Spinal cord (tissue), 10 donors: ENCODE results near the gene UROS. TPM values are rescaled to one million over a fixed set of nuclear protein-coding genes. Genes with fewer than 3 reads are reported as not detected.

Experiments
- DNase-seq, 6 donors: peaks; one replicate each; pipeline versions ENCODE4 v3.0.0 to v3.0.0-alpha.2; 2013 to 2015; ENCODE audit warnings: low spot score in 6 of 6, low read depth in 4 of 6
- H3K27ac ChIP-seq: one replicate; pipeline ENCODE4 v1.5.1; 2013; ENCODE audit warnings: low read depth, low read length, control low read depth
- H3K27me3 ChIP-seq: one replicate; pipeline ENCODE4 v1.6.1; 2013; ENCODE audit warnings: low read length; ENCODE audit not compliant: control insufficient read depth, insufficient read depth
- H3K36me3 ChIP-seq: one replicate; pipeline ENCODE4 v1.6.1; 2013; ENCODE audit warnings: low read length; ENCODE audit not compliant: control insufficient read depth, insufficient read depth
- H3K4me1 ChIP-seq: one replicate; pipeline ENCODE4 v1.6.1; 2013; ENCODE audit warnings: low read length; ENCODE audit not compliant: control insufficient read depth, insufficient read depth
- H3K4me3 ChIP-seq: one replicate; pipeline ENCODE4 v1.5.1; 2013; ENCODE audit warnings: low read depth, low read length, control low read depth
- H3K9me3 ChIP-seq: one replicate; pipeline ENCODE4 v1.6.1; 2013; ENCODE audit warnings: low read length; ENCODE audit not compliant: control insufficient read depth, insufficient read depth
- WGBS: methylation state at CpG from one replicate; pipeline ENCODE4 v1.1.5; 2013; ENCODE audit warnings: missing lambda C conversion rate; ENCODE audit not compliant: insufficient coverage; 5-methylcytosine and 5-hydroxymethylcytosine counted together
- polyA plus RNA-seq, 2 donors: library from polyadenylated mRNA; unstranded; fragments of 120-200 nt; gene quantifications; one replicate each; pipeline ENCODE4 v1.2.1, GENCODE V29; 2013; ENCODE audit not compliant: insufficient read length in 2 of 2
- small RNA-seq: library from RNA; depleted of rRNA; stranded (forward); fragments of <200 nt; gene quantifications from one replicate; pipeline ENCODE3, GENCODE V24; 2014; ENCODE audit warnings: low replicate concordance
- total RNA-seq, 2 donors: library from RNA; depleted of rRNA in 1 of 2; stranded (reverse); fragments of 120-200 nt in 1 of 2; fragments of >200 nt in 1 of 2; gene quantifications; one replicate each; pipeline versions ENCODE4 v1.2.3 to v1.2.4, GENCODE V29; 2013 to 2014
- donor health status: healthy.

The UROS gene
- total and polyA plus RNA-seq, 4 donors: 61.9 to 88.6 (median 83.2) TPM

DNA sequence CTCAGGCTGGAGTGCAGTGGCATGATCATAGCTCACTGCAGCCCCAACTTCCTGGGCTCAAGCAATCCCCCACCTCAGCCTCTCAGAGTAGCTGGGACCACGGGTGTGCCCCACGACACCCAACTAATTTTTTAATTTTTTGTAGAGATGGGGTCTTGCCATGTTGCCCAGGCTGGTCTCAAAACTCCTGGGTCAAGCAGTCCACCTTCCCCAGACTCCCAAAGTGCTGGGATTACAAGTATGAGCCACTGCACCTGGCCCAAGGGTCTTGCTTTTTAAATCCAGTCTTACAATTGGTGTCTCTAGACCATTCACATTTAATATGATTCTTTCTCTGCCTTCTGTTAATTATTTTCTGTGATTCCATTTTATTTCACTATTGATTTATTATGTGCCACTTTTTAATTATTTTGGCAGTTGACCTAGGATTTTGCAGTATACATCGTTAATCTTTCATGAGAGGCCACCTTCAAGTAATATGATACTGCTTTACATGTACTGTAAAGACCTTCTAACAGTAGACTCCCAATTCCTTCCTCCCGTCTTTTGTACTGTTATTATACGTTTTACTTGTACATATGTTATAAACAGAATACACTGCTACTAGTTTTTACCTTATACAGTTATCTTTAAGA, 66.1 kb downstream of the UROS start:
- Histone ChIP-seq H3K27ac (no peak overlapping the region), H3K27me3 (no peaks in the 10 kb centered on the region), H3K4me1 (no peaks in the 10 kb centered on the region), H3K4me3 (no peak overlapping the region), H3K9me3 (no peaks in the 10 kb centered on the region), H3K36me3 (peaks cover 26% of the 10 kb centered on the region)
- no peak for DNase-seq
- 100% methylated on average over 1 of the region's 5 CpGs for WGBS

DNA sequence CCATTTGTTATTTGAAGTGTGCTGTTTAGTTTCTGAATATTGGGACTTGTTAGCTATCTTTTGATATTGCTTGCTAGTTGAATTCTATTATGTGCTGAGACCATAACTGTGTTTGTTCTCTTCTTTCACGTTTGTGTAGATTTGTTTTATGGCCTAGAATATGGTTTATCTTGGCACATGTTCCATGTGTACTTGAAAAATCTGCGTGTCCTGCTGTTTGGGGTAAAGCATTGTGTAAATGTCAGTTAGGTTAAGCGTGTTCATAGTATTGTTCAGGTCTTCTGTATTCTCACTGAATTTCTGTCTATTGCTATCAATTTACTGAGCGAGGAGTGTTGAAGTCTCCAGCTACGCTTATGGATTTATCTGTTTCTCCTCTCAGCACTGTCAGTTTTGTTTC, 66.9 kb downstream of the UROS start:
- Histone ChIP-seq H3K4me1 (no peaks in the 10 kb centered on the region), H3K9me3 (no peaks in the 10 kb centered on the region), H3K27ac (no peak overlapping the region), H3K36me3 (peaks cover 29% of the 10 kb centered on the region), H3K27me3 (no peaks in the 10 kb centered on the region), H3K4me3 (no peak overlapping the region)
- no peak for DNase-seq
- 78% methylated on average over 2 of the region's 5 CpGs for WGBS

DNA sequence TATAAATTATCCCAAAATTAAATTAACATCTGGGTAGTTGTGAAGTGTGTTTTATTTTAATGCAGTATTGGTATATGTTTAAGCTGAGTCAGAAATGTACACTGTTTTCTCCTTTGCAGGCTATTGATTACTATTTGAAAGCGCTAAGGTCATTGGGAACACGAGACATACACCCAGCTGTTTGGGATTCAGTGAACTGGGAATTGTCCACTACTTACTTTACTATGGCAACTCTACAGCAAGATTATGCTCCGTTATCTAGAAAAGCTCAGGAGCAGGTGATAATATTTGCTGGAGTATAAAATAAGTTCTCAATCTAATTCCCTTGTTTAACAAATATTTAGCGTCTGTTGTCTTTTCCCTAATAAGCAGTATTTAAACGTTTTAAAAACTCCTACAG, 75.6 kb downstream of the UROS start:
- Histone ChIP-seq H3K4me1 (no peaks in the 10 kb centered on the region), H3K4me3 (no peak overlapping the region), H3K36me3 (peaks cover 46% of the 10 kb centered on the region), H3K27ac (no peak overlapping the region), H3K9me3 (no peaks in the 10 kb centered on the region), H3K27me3 (no peaks in the 10 kb centered on the region)
- WGBS: 90% methylated on average over 2 of the region's 5 CpGs
- DNase-seq: no peak

DNA sequence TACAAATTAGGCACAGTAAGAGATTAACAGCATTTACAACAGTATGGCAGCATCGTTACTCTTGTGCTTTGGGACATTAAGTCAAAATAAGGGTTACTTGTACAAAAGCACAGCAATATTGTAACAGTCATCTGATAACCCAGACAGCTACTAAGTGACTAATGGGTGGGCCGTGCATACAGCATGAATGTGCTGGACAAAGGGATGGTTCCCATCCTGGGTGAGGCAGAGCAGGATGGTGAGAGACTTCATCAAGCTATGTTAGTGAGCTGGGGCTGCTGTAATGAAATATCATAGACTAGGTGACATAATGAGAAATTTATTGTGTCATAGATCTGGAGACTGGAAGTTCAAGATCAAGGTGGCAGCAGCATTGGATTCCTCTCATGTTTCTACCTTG, 78.1 kb downstream of the UROS start:
- no peak overlapping the region for H3K4me3 ChIP-seq
- peaks cover 49% of the 10 kb centered on the region for H3K36me3 ChIP-seq
- no peaks in the 10 kb centered on the region for H3K9me3 ChIP-seq
- 100% methylated on average over 1 of the region's 2 CpGs for WGBS
- no peak for DNase-seq
- no peaks in the 10 kb centered on the region for H3K27me3 ChIP-seq
- H3K27ac ChIP-seq: no peak overlapping the region
- no peaks in the 10 kb centered on the region for H3K4me1 ChIP-seq

DNA sequence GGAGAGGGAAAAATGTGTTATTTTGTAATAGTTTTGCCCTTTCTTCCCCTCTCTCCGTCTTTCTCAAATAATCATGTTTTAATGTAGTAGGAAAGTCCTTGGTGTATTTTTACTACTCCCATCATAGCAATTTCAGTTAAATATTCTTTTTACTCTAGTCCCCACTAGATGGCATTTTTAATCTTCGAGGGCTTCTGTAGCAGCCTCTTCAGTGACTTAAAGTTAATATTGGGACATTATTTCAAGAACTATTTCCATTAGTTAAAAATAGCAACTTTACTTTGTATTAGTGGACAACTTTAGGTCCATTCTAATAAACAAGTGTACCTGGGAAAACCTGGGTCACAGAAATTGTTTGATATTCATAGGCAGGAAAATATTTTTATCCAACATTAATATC, 80.6 kb downstream of the UROS start:
- peak in 4 of 6 donors; percentile 13 to 81 (median 20) for DNase-seq
- WGBS: no CpG with 5 or more reads among the region's 2 CpGs
- Histone ChIP-seq H3K4me1 (no peaks in the 10 kb centered on the region), H3K4me3 (no peak overlapping the region), H3K9me3 (no peaks in the 10 kb centered on the region), H3K27me3 (no peaks in the 10 kb centered on the region), H3K36me3 (peaks cover 43% of the 10 kb centered on the region), H3K27ac (no peak overlapping the region)

DNA sequence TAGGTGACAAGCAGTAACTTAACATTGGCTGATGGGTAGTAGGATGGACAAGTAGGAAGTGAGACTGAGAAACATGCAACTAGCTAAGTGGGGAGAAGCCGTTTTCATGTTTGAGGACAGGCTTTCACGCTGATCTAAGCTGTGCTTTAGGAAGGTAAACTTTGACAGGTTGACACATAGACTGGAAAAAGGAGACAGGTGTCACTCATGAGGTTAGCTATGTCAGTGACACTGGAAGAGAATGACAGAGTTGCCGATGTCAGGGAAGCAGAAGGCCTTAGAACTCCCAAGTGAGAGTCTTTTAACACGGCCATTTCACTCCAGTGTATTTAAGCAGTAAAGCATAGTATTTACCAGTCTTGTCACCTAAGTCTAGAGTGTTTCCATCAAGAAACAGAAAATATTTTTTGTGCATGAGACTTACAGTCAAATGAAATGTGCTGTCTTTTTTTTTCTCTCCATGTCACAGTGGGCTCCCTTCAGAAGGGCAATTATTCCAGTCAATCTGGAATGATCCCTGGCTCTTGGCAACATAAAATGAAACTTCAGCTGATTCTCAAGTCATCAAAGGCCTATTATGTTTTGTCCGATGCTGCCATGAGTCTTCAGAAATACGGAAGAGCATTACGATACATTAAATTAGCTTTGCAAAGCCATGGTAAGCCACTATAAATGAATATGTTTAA, 82.9 kb downstream of the UROS start:
- H3K36me3 ChIP-seq: peaks cover 40% of the 10 kb centered on the region

More for the DNA sequence above, 82.9 kb downstream of the UROS start:
- H3K9me3 ChIP-seq: no peaks in the 10 kb centered on the region
- peak in 1 of 6 donors; percentile 15 for DNase-seq
- H3K27me3 ChIP-seq: no peaks in the 10 kb centered on the region
- no peak overlapping the region for H3K4me3 ChIP-seq
- no peaks in the 10 kb centered on the region for H3K4me1 ChIP-seq
- 79% methylated on average over 4 of the region's 7 CpGs for WGBS
- no peak overlapping the region for H3K27ac ChIP-seq

Small RNA genes within 50 kb of the gene (small RNA-seq; reads per million reads assigned to genes)
- gene MIR4484 (not detected), gene RF00017 (not detected)

Other genes starting within 250 kb of the UROS start
- under 1 TPM; 0.40 to 0.77 TPM for gene TEX36, start 140.1 kb downstream of the UROS start, total RNA-seq
- gene TEX36, start 140.1 kb downstream of the UROS start, polyA plus RNA-seq: not detected
- gene EDRF1, start 103.5 kb downstream of the UROS start, total RNA-seq: 10 to 100 TPM; 35.9 to 37.6 TPM
- 10 to 100 TPM; 30.6 to 32.5 TPM for gene EDRF1, start 103.5 kb downstream of the UROS start, polyA plus RNA-seq
- under 1 TPM; 0.33 to 0.40 TPM for gene MMP21, start 47.4 kb downstream of the UROS start, total RNA-seq
- under 1 TPM; 0.17 to 0.54 TPM for gene MMP21, start 47.4 kb downstream of the UROS start, polyA plus RNA-seq
- gene BCCIP, start 288 bp upstream of the UROS start, total RNA-seq: 10 to 100 TPM; 39.8 to 51.4 TPM
- gene BCCIP, start 288 bp upstream of the UROS start, polyA plus RNA-seq: 10 to 100 TPM; 68.4 to 77.1 TPM
- gene DHX32, start 58.0 kb upstream of the UROS start, total RNA-seq: 10 to 100 TPM; 22.6 to 29.2 TPM
- gene DHX32, start 58.0 kb upstream of the UROS start, polyA plus RNA-seq: 10 to 100 TPM; 18.0 to 19.1 TPM
- gene FANK1, start 73.3 kb upstream of the UROS start, total RNA-seq: 10 to 100 TPM in 1 of 2 donors, 1 to 10 TPM in 1; 3.7 to 19.1 TPM
- gene FANK1, start 73.3 kb upstream of the UROS start, polyA plus RNA-seq: 10 to 100 TPM in 1 of 2 donors, 1 to 10 TPM in 1; 9.0 to 10.9 TPM